DMS 273 treated with DMSO at 0.1 percent for 48 hours (cell line): ENCODE results near the gene ZMYND19.
A peak's percentile ranks its signal among the peaks of the same experiment; 100 is the strongest.
"Not testable (repeated sequence)": the region's sequence is repeated elsewhere in the genome, so short reads cannot be mapped to it uniquely, and the experiment has no call there.

Source experiments
- DNase-seq: peaks from one replicate; lab custom pipeline; 2025; lab: John Stamatoyannopoulos, UW

Gene ZMYND19

GRCh38 chr9:137556069-137556838 lies 34.1 kb downstream of the ZMYND19 start:
- DNase-seq: no peak

- DNase-seq: no peak
These were observed 35.1 kb downstream of the ZMYND19 start for GRCh38 chr9:137555179-137555578.

- DNase-seq: no peak
These were observed 36.0 kb downstream of the ZMYND19 start for GRCh38 chr9:137554349-137554748.

GRCh38 chr9:137553654-137554053 lies 36.7 kb downstream of the ZMYND19 start:
- not testable (repeated sequence) for DNase-seq

- DNase-seq: no peak
These were observed 38.1 kb downstream of the ZMYND19 start for GRCh38 chr9:137552022-137552768.

- DNase-seq: peak; percentile 62
These were observed 38.9 kb downstream of the ZMYND19 start, which contains the start of gene MRPL41 for GRCh38 chr9:137551264-137552021. Gene MRPL41, plus strand, starts transcription at chr9:137551879. Its CDS starts 203 bp downstream, at chr9:137552082.

- DNase-seq: not testable (repeated sequence)
These were observed 39.4 kb downstream of the ZMYND19 start for GRCh38 chr9:137550958-137551263.

- peak; percentile 56 for DNase-seq
These were observed 40.1 kb downstream of the ZMYND19 start, which contains the start of gene PNPLA7 for GRCh38 chr9:137550231-137550621. Gene PNPLA7, minus strand, starts transcription at chr9:137550402. Its CDS starts 205 bp downstream, at chr9:137550197.

GRCh38 chr9:137547687-137548543 lies 42.4 kb downstream of the ZMYND19 start:
- DNase-seq: no peak

GRCh38 chr9:137545123-137545522 lies 45.2 kb downstream of the ZMYND19 start:
- no peak for DNase-seq

- DNase-seq: no peak
These were observed 46.0 kb downstream of the ZMYND19 start for GRCh38 chr9:137544176-137544760.

- DNase-seq: no peak
These were observed 46.9 kb downstream of the ZMYND19 start for GRCh38 chr9:137543237-137543963.

- DNase-seq: no peak
These were observed 47.8 kb downstream of the ZMYND19 start for GRCh38 chr9:137542486-137542885.

- no peak for DNase-seq
These were observed 49.8 kb downstream of the ZMYND19 start for GRCh38 chr9:137540536-137540935.

- no peak for DNase-seq
These were observed 52.3 kb downstream of the ZMYND19 start for GRCh38 chr9:137538058-137538457.

- DNase-seq: not testable (repeated sequence)
These were observed 53.6 kb downstream of the ZMYND19 start for GRCh38 chr9:137536594-137537131.

- DNase-seq: no peak
These were observed 55.2 kb downstream of the ZMYND19 start for GRCh38 chr9:137535120-137535428.

- peak; percentile 37 for DNase-seq
These were observed 55.8 kb downstream of the ZMYND19 start for GRCh38 chr9:137534256-137535119.

GRCh38 chr9:137532891-137533468 lies 57.3 kb downstream of the ZMYND19 start:
- DNase-seq: not testable (repeated sequence)
